ENCODE measurements around the gene SPG11.

DNA sequence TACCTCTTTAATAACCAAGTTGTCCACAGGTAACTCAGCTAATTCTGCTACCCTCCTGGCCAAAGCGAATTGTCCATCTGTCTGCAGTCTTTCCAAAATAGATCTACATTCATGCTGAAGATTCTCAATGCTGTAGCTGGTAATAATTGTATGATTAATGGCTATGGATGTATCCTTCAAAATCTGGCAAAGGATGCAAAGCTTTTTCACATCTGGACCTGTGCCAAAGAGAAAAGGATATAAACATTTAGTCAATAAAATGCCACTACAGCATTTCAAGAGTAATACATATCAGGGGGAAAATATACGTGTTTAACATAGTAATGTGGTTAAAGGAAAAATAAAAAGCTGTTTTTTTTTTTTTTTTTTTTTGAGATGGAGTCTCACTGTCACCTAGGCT, 77.8 kb downstream of the SPG11 start:
- TF ChIP-seq, protein P1, sequence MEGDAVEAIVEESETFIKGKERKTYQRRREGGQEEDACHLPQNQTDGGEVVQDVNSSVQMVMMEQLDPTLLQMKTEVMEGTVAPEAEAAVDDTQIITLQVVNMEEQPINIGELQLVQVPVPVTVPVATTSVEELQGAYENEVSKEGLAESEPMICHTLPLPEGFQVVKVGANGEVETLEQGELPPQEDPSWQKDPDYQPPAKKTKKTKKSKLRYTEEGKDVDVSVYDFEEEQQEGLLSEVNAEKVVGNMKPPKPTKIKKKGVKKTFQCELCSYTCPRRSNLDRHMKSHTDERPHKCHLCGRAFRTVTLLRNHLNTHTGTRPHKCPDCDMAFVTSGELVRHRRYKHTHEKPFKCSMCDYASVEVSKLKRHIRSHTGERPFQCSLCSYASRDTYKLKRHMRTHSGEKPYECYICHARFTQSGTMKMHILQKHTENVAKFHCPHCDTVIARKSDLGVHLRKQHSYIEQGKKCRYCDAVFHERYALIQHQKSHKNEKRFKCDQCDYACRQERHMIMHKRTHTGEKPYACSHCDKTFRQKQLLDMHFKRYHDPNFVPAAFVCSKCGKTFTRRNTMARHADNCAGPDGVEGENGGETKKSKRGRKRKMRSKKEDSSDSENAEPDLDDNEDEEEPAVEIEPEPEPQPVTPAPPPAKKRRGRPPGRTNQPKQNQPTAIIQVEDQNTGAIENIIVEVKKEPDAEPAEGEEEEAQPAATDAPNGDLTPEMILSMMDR (IDR thresholded peaks at IDR 0.05) = no peak
- TF ChIP-seq POLR2A (IDR thresholded peaks at IDR 0.05) = no peak

All from thyroid gland (tissue), 4 donors.